ENCODE results near the gene SLC49A4.

Gene SLC49A4

GRCh38 chr3:122859021-122859805 lies 64.3 kb downstream of the SLC49A4 start:
- DNase-seq, result no peak

GRCh38 chr3:122862381-122862780 lies 67.5 kb downstream of the SLC49A4 start:
- no peak for DNase-seq

- DNase-seq, result no peak
Observed at GRCh38 chr3:122864498-122864897, 69.6 kb downstream of the SLC49A4 start.

DNA sequence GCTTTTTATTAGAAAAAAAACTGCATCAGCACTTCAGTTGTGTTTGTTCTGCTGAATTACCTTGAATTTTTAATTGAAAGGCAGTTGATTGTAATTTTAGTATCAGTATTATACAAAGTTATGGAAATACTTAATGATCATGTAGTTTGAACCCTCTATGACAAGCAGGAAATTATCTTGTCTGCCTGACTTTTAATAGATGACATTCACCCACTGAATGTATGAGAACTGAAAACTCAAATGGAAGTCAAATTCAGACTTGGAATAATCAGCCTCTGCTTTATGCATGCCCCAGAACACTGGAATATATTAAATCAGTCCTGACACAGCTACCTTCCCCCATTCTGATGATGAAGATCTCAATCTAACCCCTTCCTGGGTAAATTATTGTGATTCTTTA lies 73.5 kb downstream of the SLC49A4 start:
- DNase-seq, result no peak

- DNase-seq, result no peak
Observed at GRCh38 chr3:122873741-122874515, 79.1 kb downstream of the SLC49A4 start.

DNA sequence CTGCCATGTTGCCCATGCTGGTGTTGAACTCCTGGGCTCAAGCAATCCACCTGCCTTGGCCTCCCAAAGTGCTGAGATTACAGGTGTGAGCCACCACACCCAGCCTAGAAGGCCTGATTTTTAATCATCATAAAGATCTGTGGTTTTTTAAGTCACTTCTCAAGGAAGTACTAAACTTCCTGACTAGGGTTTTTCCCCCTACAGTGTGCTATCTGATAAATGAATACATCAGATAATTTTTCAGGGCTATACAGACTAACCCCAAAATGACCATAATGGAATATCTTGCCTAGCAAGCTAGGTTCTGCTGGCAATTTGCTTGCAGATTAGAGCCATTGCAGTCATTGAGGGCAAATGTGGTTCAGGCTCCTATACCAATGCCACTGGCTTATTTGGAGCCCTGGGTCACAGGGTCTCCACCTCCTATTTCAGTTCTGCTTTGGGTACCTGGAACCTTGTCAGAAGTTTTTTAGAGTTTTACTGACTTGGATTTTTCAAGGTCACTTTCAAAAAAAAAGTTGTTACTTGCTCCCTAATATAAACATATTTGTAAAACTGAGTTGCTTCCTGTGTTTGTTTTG lies 80.8 kb downstream of the SLC49A4 start:
- no peak for DNase-seq

DNA sequence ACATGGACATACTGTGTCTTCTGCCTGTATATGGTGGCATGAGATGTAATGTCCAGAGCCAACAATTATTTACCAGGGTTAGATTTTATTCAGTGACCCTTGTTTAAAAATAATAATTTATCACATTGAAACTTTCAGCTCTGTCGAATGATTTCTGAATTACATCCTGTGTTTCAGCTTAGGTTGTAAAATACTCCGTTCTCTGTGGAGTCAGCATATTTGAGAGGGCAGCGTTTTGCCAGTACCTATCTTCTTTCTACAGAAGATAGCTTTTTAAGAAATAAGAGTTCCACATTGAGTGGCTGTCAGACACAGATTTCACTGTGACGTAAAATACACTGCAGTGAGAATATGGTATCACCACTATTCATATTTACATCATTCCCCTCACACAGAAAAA lies 85.3 kb downstream of the SLC49A4 start:
- no peak for DNase-seq

- no peak for DNase-seq
Observed at GRCh38 chr3:122880624-122881023, 85.8 kb downstream of the SLC49A4 start.

DNA sequence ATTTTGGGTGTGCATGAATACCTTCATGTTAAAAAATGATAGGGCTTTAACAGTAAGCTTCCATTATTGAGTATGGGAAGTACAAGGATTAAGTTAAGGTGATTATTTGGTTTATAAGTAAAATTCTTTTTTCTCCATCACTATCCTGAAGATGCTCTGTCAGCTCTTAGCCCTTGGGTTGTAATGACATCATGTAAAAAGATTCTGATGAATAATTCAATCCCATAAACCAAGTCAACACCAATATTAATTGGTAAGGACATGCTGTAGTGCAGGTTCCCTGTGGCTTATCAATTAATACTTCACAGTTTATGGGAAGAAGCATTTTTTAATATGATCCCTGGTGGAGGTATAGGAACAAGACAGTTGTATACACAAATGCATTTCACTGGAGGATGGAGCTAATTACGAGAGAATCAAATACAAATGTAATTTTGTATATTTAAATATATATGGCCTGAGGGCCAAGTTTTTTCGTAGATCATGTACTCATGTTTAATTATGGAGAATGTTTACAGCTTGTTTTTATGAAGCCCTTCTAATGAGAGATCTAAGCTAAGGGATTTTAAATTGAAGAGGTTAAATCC lies 87.6 kb downstream of the SLC49A4 start:
- no peak for DNase-seq

GRCh38 chr3:122886251-122886650 lies 91.4 kb downstream of the SLC49A4 start:
- DNase-seq, result no peak

DNA sequence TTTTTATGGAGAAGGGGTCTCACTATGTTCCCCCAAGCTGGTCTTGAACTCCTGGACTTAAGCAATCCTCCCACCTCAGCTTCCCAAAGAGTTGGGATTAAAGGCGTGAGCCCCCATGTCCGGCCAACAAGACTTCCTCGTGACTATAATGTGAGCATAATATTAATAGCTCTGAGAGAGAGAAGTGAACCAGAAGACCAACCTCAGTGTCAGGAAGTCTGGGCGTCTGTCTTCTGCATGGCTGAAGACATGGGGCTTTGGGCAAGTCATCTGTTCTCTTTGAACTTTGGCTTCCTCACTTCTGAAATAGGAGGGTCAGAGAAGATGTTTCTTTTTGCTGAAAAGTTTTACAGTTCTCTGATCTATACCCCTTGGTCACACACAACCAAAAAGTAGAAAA lies 92.1 kb downstream of the SLC49A4 start:
- DNase-seq, result no peak

DNA sequence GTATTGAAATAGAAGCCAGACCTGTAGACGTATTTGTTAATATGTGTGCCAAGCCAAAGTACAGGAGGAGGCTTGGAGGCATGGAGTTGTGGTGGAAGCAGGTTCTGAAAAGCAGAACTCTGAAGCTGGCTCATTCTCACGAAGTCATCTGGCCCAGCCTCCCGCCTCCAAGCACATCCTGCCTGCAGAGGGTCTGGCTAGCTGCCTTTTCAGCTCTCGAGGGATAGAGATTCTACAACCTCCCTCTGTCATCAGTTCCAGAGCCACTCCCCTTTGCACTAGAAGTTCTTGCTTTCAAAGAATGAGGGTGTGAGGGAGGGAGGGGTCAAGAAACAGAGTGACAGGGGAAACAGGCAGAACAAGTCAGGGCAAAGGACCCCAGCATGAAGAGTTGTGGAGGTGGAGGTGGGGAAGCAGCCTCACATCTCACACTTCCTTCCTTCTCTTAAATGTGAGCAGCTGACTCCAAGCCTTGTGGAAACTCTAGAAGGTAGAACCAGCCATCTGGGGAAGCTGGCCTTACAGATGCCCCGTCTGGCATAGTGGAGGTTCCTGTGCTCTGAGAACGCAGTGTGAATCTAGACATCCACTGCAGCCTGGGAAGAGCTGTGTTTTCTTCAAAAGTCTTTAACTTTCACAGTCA lies 95.3 kb downstream of the SLC49A4 start:
- DNase-seq, result no peak

GRCh38 chr3:122890720-122891220 lies 95.9 kb downstream of the SLC49A4 start:
- no peak for DNase-seq

DNA sequence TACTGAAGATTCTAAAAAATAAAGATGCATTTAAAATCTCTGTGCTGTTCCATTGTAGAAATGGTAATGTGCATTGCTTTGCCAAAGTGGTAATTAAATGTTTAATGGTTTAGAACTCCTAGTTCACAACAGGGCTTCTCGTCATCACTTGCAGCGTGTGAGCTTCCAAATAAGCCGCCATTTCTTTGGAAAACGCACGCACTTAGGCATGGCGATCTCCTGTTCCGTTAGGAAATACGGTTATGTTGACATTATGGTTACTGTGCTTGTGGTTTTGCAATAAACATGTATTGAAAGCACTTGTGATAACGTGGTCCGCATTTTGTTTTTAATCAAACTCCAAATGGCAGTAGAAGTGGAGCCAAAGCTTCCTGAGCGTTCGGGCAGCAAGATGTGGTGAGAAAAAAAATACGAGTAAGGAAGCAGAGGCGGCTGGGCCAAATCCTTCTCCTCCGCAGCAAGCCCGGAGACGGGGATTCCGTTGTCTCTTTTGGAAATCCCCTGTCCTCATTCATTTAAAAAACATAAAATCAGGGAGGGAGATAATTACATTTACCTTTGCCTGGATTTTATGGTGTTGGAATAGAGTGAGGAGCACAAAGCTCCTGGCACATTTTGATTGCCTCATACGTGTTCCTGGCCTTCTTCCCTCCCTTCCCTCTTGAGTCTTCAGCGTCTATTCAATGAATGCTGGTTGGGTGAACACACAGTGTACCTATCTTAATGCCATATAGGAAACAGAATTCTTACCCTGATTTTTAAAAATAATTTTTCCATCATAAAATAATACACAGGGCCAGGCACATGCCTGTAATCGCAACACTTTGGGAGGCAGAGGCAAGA lies 97.5 kb downstream of the SLC49A4 start:
- peak; percentile 50 for DNase-seq

DNA sequence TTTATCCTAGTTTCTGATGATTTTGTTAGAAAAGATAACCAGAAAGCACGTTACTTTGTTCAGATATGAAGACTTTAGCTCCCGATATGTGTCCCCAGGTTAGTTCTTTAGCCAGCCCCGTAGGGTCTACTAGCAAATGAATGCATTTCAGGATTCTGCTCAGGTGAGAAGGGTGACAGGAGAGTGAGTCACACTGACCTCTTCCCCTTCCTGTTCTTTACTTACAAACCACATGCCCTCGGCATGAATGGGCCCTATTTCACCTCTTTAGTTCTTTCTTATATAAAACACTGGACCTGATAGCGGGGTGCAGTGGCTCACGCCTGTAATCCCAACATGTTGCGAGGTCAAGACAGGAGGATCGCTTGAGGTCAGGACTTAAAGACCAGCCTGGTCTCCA lies 98.4 kb downstream of the SLC49A4 start:
- no peak for DNase-seq

DNA sequence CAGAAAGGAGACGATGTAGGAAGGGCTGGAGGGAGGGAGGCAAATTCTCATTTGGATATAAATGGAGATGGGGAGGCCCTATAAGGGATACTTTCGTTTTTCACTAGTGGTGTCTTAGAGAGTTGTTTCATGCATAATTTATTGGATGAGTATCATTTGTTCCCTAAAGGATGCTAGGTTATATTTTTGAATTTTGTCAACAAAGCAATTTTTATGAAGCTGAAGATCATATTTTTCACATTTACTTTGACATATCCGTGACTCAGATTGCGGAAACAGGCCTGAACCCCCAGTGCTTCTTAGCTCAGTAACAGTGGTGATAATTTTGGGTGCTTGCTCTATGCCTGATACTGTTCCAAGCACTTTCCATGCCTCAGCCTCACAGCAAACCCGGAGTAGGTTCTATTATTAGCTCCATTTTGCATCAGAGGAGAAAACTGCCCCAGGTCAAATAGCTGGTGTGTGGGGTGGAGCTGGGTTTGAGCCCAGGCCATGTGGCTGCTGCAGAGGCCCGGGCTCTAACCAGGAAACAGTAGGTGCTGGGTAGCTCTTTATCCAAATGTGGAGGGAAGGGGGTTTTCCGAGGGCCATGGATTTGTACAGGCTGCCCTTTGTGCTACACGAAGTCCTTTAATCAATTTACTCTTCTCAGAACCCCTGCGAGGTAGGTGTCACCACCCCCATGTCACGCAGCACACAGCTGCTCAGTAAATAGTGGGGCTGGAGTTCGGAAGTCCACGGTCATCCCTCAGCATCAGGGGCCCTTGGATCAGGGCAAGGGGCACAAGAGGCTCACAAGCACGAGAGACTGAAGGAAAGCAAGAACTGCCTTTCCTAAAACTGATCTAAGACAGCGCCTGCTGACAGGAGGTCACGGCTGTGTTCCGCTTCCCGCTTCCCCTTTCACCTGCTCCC lies 99.1 kb downstream of the SLC49A4 start:
- DNase-seq, result no peak

DNA sequence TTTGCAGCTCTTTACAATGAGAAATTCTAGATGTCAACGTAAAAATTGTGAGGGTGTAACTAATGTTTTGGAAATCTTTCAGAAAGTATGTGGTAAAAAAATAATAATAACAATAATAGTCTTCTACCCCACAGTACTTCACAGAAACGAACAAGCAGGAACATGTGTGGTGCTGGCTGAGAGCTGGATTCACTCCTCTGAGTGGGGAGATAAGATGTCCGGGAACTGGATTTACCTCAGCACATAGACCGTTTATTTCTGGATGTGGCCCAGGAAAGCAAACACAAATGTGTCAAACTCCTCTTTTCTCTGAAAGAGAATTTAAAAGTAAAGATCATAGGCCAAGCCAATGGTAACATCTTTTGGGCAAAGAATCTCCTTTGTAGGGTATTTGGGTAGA lies 103.4 kb downstream of the SLC49A4 start:
- DNase-seq, result no peak

- no peak for DNase-seq
Observed at GRCh38 chr3:122902326-122902725, 107.5 kb downstream of the SLC49A4 start.

DNA sequence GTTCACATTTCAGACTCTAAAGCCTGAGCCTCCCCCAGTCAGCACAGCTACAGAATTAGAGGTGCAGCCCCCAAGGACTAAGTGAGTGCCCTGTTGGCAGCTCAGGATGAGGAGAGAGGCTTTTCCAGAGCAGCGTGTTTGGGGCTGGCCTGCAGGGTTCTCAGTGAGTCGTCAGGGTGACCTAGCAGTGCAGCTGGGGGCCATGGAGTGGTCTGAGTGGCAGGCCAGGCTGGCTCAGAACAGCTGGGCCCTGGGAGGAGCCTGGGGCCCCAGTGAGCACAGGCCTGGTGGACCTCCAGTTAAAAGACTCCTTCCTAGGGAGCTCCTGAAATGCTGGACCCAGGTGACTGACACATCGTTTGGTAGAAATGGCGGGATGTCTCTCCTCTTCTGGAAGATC lies 108.3 kb downstream of the SLC49A4 start:
- DNase-seq, result no peak

DNA sequence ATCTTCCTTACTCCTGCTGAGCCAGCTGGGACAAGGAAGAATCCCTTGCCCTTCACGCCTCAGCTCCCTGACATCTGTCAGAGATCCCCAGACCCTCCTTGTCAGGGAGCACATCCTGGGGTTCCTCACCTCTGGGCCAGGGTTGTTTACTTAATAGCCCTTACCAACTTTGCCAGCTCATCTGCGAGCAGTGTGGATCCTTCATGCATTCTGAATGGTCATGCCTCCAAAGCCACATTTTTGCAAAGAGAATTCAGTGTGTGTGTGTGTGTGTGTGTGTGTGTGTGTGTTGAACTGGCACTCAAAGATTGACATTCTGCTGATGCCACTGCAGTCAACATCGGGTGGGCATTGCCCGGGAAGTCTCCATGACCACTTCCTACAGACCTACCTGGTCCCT lies 112.6 kb downstream of the SLC49A4 start:
- DNase-seq, result no peak

GRCh38 chr3:122908251-122908650 lies 113.4 kb downstream of the SLC49A4 start:
- no peak for DNase-seq

Measured in NCI-H2107 (cell line).